Endothelial cell of umbilical vein (primary cell): ENCODE results near the gene C14orf180.

Source experiments
- CTCF ChIP-seq, 2 donors: IDR thresholded peaks; 1 replicate in 1 of 2; 2 replicates in 1 of 2; pipeline ENCODE4 v1.5.1; 2011; ENCODE audit warnings: low read length in 2 of 2, mild to moderate bottlenecking in 2 of 2, moderate library complexity in 2 of 2, control low read depth in 1 of 2, inconsistent platforms in 1 of 2, low read depth in 1 of 2; ENCODE audit not compliant: insufficient read depth in 1 of 2; ENCODE audit errors: extremely low read depth in 1 of 2
- EZH2 ChIP-seq: IDR thresholded peaks from 2 replicates; pipeline ENCODE4 v1.6.1; 2012; ENCODE audit warnings: borderline replicate concordance, low read depth, mild to moderate bottlenecking, moderate library complexity, low read length, inconsistent platforms; ENCODE audit not compliant: severe bottlenecking
- FOS ChIP-seq: IDR thresholded peaks from 2 replicates; pipeline ENCODE4 v1.6.1; 2011; ENCODE audit warnings: mild to moderate bottlenecking, low read length, moderate library complexity, borderline replicate concordance; ENCODE audit not compliant: insufficient read depth
- JUN ChIP-seq: IDR thresholded peaks from 2 replicates; pipeline ENCODE4 v1.6.1; 2011; ENCODE audit warnings: borderline replicate concordance, low read depth; ENCODE audit not compliant: insufficient read length, insufficient read depth
- MAX ChIP-seq: IDR thresholded peaks from 2 replicates; pipeline ENCODE4 v1.6.1; 2011; ENCODE audit not compliant: insufficient read depth, insufficient read length
- POLR2AphosphoS5 ChIP-seq: IDR thresholded peaks from 2 replicates; pipeline ENCODE4 v1.6.1; 2012; ENCODE audit warnings: low read depth, mild to moderate bottlenecking, control low read depth, low read length, moderate library complexity; ENCODE audit not compliant: insufficient read depth

GRCh38 chr14:104593241-104593701, 13.7 kb downstream of the C14orf180 start:
- TF ChIP-seq EZH2 (no peak), POLR2AphosphoS5 (no peak), CTCF (IDR thresholded peaks at IDR 0.05; ENCODE audit: extremely low read depth in 1 of 2, insufficient read depth in 1 of 2, low read depth in 1 of 2, low read length in 2 of 2) (no peak), MAX (no peak), FOS (no peak), JUN (no peak)
